DOHH2 (cell line): ENCODE data around the gene MRPL27.

Experiments
- EZH2phosphoT487 ChIP-seq: fragments of 200-600 bp; sonication (generic); IDR thresholded peaks from 2 replicates; pipeline ENCODE4 v1.6.1; 2017; ENCODE audit warnings: borderline replicate concordance, mild to moderate bottlenecking, antibody characterized with exemption, low read length, moderate library complexity, mixed read lengths
- TF ChIP-seq, protein P1 (sequence below): fragments of 200-600 bp; sonication (generic); IDR thresholded peaks from one replicate; pipeline ENCODE4 v1.5.1; 2014; ENCODE audit warnings: antibody characterized with exemption, mild to moderate bottlenecking, low read depth, low read length; ENCODE audit not compliant: poor library complexity, severe bottlenecking

DNA sequence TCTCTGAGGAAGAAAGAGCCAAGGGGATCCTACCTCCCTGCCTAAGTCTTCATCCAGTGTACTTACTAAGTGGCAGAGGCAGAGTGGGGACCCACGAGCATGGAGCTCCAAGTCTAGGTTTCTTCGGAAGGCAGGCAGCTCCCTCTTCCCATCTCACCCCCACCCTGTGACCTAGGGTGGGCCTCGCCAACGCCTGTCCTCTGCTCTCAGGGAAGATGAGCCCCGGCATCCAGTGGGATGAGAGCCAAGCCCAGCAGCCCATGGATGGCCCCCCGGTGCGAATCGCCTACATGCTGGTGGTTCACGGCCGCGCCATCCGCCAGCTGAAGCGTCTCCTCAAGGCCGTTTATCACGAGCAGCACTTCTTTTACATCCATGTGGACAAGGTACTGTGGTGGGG lies 18.8 kb downstream of the MRPL27 start:
- TF ChIP-seq, protein P1, sequence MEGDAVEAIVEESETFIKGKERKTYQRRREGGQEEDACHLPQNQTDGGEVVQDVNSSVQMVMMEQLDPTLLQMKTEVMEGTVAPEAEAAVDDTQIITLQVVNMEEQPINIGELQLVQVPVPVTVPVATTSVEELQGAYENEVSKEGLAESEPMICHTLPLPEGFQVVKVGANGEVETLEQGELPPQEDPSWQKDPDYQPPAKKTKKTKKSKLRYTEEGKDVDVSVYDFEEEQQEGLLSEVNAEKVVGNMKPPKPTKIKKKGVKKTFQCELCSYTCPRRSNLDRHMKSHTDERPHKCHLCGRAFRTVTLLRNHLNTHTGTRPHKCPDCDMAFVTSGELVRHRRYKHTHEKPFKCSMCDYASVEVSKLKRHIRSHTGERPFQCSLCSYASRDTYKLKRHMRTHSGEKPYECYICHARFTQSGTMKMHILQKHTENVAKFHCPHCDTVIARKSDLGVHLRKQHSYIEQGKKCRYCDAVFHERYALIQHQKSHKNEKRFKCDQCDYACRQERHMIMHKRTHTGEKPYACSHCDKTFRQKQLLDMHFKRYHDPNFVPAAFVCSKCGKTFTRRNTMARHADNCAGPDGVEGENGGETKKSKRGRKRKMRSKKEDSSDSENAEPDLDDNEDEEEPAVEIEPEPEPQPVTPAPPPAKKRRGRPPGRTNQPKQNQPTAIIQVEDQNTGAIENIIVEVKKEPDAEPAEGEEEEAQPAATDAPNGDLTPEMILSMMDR, result no peak
- no peak for TF ChIP-seq EZH2phosphoT487
